HuH-7.5 (cell line): ENCODE data around the gene GAS7.
"Not testable (repeated sequence)": the region's sequence is repeated elsewhere in the genome, so short reads cannot be mapped to it uniquely, and the experiment has no call there.

Experiments
- DNase-seq: peaks from one replicate; pipeline ENCODE4 v3.0.0; 2011; ENCODE audit warnings: low spot score

GAS7 gene

DNA sequence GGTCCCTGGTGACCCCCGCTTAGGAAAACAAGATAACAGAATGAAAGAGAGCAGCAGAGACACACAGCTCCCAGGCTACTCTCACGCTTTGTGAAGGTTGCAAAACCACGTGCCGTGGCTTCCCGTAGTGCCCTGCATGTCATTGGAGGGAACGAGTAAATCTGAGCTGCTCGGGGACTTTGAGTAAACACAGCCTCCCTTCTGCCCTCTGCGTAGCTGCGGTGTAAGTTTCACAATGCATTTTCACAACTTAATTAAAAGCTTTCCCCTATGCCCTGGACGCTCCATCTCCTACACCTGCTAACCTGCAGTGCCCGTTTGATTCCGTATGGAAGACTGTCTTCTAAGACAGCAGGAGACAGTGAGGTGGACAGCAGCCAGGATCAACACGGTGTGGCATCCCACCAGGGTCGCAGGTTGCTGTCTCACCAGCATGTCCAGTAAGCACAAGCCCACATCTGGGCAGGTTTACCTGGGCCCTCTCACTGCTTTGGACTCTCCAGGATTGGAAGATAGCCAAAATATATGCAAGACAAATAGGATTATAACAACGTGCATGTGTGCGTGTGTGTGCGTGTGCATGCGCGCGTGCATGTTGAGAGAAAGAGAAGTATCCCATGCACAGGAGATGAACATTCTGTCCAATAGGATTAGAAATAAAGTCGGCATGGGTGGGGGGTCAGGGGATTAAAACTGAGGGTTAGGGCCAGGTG lies 177.0 kb downstream of the GAS7 start:
- no peak for DNase-seq

DNA sequence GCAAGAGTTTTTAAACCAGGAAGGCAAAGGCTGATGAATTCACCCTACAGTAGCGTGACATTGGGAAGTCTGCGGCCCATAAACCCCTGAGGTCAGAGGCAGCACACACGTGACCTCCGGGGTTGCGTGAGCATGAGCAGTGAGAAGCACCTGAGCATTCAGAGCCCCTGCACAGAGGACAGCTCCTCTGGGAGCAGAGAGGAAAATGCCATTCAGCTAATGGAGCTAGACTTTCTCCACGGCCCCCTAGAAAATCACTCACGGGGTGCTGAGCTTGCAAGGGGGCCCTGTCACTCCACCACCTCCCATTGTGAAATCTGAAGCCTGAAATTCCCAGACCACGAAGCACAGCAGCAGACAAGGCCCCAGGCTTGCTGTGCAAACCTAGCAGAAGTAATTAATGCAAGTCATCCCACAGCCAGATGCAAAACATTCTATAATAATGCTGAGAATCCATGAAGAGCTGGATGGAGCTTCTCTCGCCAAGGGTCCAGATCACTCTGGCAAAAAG lies 178.4 kb downstream of the GAS7 start:
- no peak for DNase-seq

DNA sequence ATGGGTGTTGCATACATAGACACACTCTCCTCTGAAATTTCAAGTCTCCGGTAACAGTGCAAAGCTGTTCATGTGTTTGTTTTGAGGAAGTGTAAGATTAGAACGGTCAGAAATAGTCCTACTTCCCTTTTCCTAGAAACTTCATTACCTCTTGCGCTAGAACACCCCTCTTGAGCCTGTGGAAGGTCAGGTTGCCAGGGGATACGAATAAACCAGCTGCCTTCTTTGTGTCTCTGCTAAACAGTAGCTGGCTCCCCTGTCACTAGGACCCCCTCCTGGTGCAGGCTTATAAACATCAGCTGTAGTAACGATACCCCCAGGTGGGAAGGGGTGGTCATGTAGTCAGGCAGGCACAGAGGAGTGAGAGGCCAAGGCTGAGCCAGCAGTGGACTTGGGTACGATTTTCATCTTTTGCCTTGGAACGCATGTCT lies 179.9 kb downstream of the GAS7 start:
- DNase-seq = no peak

DNA sequence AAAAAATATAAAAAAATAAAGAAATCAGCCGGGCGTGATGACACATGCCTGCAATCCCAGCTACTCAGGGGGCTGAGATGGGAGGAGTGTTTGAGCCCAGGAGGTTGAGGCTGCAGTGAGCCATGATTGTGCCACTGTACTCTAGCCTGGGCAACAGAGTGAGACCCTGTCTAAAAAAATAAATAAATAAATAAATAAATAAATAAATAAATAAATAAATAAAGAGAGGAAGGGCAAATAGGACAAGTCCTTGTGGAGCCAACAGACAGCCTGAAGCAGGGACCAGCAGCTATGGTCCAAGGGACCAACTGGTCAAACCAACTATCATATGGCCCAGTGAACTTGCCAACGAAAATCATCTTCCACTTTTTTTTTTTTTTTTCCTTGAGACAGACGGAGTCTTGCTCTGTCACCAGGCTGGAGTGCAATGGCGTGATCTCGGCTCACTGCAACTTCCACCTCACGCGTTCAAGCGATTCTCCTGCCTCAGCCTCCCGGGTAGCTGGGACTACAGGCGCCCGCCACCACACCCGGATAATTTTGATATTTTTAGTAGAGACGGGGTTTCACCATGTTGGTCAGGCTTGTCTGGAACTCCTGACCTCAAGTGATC lies 181.3 kb downstream of the GAS7 start:
- DNase-seq = not testable (repeated sequence)

DNA sequence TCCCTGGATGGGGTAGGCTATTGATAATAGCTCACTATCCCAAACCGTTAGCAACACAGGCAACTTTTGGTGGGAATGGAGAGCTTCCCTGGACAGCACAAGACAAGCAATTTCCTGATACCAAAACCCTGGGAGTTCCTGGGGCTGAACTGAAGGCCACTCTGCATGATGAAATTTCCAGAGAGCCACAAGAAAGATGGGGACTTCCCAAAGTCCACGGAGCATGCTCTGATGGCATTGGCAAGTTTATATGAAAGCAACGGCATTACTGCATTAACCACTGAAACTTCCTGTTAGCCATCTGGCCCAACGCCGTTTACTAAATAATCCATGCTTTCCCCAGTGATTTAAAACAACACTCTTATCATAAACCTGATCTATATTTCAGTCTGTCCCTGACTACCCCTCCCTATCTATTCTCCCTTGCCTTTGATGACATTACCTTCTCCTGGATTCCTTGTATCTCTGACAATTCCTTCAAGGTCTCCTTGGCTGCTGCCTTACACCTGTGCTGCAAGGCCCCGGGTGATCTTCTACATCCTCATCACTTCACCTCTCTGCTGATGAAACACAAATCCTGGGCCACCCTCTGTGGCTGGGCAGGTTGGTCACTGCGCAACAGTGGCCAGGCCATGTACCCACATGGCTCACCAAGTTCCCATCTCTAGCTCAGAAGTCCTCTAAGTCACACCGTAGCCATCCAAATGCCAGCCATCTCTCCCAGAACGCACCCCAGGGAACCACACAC lies 184.9 kb downstream of the GAS7 start:
- no peak for DNase-seq

DNA sequence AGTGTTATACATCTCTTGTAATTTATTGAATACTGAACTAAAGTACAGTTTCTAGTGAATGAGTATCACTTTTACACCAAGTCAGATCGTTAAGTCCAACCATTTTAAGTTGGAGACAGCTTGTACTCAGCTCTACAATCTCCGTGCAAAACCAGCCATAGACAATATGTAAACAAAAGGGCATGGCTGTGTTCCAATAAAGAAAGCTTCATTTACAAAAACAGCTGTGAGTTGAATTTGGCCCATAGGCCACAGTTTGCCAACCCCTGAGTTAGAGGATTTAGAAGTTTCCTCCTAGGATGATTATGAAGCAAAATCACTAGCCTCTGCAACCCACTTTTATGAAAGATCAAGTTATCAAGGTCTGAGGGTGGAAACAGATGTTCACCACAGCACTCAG lies 187.7 kb downstream of the GAS7 start:
- DNase-seq = no peak

DNA sequence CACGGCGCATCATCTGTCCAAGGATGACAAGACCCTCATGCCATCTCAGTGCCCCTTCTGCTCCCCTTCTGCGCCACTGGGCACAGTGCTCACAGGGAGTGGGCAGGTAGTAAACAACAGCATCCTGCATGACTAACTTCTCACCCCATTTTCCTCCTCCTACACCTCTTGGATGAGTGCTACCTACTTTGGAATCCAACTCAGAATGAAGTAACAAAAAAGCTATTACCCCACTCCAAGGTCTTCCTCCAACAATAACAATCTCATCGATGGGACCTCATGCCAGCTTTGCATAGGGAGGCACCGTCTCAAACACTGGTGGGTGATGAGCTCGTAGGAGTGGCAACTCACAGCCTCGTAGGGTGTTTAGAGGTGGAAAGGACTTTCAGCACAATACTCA lies 194.7 kb downstream of the GAS7 start:
- no peak for DNase-seq

DNA sequence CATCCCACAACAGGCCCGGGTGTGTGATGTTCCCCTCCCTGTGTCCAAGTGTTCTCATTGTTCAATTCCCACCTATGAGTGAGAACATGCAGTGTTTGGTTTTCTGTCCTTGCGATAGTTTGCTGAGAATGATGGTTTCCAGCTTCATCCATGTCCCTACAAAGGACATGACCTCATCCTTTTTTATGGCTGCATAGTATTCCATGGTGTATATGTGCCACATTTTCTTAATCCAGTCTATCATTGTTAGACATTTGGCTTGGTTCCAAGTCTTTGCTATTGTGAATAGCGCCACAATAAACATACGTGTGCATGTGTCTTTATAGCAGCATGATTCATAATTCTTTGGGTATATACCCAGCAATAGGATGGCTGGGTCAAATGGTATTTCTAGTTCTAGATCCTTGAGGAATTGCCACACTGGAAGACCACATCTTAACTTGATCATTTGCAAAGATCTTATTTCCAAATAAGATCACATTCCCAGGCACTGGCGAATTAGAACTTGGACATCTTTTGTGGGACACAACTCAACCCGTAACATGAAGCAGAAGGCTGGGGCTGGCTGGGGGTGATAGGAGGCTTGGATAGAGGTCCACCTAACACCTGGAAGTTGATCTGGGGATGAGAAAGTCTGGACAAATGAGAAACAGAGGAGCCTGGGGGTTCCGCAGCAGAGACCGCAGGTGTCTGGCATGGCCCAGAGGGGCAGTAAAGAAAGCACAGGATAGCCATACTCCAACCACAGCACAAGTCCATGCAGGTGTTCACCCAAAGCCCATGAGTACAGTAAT lies 195.6 kb downstream of the GAS7 start:
- not testable (repeated sequence) for DNase-seq

DNA sequence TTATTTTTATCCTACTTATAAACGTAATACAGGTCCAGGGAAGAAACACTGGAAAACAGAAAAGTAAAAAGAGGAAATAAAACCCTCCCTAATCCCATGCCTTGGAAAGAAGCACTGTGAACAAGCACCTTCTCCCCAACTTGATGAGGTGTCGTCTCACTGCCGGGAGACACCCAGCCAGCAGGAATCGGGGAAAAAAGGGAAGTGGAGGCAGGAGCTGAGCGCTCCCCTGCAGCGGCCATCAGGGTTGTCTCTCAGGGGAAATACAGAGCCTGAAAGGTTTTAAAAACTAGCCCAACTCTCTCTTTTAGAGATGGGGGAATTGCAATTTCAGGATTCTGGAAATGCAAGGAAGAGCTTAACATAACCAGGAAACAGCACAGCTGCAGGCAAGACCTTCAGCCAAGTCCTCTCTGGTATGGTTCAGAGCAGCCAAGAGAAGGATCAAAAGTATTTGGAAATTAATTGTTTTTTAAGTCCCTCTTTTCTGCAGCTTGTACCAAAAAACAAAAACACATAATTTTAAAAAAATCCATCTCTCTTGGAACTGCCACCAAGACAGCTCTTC lies 197.0 kb downstream of the GAS7 start:
- DNase-seq = no peak

DNA sequence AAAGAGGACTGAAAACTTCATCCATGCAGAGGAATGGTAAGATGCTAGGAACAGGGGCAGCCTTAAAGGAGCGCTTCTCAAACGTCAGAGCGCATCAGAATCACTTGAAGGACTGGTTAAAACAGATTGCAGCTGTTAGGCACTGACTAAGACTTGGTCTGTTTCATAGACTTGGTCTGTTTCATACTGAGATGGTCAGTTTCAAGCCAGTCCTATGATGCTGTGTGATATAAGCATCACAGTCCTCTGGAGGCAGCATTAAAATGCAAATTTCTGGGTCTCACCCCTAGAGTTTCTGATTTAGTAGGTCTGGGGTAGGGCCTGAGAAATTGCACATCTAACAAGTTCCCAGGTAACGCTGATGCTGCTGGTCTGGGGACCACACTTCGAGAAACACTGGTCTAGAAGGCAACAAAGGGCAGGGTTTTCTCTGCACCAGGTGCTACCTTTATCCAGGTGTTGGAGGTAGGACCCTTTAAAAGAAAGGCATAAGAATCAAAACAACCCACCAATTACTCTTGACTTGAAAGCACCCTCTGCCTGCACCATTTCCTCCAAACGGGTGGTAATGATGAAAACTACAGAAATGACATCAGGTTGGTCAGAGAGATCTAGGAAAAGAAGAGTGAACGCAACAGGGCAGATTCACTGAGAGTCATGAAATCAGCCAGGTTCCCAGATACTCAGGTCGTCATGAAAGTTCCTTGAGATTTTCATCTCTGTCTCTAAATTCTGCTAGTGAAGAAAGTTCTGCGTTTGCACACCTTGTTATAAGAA lies 198.3 kb downstream of the GAS7 start:
- DNase-seq = no peak

DNA sequence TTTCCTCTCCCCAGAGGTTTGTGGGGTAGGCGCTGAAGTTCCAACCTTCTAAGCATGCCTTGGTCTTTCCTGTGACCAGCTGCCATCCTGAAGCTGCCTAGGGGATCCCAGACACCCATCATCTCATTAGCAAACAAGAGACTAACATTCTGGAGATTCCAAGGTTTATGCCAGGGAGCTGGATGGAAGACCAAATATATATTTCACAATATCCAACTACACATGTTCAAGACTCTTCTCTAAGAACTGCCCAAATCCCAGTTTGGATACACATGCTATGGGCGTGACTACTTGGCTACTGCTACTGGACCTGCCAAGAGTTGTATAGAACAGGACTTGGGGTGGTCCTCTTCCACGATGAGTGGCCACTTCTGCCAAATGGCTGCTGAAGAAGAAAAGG lies 200.3 kb downstream of the GAS7 start:
- DNase-seq = no peak

DNA sequence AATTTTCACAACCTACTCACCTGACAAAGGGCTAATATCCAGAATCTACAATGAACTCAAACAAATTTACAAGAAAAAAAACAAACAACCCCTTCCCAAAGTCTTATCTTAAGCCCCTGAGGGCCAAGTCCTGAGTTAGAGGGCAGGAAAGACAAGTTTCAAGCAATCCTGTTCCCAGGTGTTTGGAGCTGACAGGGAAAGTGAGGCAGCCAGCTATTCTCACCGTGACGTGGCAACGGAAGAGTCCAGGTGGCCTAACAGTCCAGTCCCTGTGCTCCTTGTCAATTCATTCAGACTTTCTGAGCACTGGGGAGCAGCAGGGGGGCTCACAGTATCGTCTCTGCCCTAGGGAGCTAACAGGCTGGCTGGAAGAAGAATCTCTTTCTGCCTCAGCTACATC lies 203.6 kb downstream of the GAS7 start:
- DNase-seq = no peak

DNA sequence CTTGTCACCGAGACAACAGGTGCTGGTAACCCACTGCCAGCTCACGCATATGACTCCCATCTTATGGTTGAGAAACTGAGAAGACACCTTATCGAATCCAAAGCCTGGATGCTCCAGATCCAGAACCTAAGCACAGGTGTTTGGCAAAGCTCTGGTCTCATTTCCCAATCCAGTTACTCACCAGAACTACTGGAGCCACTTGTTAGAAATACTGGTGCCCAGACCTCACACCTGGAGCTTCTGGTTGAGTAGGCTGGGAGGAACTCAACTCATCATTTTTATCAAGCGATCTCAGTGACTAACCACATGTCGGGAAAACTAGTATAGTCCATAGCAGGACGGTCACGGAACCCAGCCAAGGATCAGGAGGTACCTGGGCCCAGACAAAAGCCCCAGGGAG lies 206.6 kb downstream of the GAS7 start:
- no peak for DNase-seq

DNA sequence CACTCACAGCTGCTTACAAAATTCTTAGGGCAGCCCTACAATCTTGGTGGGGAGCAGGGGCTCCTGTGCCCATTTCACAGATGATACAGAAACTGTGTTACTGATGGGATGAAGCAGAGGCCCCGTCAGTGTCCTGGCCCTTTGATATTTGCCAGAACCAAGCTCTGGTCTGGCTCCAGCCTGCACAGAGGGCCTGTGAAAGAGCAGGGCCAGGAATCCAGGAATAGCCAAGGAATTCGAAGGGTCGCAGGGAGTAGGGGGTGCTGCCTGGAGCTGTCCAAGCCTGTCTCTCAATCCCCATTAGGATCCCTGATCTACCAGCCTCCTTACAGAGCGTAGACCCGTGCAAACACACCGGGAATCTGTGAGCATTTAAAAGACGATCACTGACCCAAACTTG lies 207.1 kb downstream of the GAS7 start:
- DNase-seq = no peak

DNA sequence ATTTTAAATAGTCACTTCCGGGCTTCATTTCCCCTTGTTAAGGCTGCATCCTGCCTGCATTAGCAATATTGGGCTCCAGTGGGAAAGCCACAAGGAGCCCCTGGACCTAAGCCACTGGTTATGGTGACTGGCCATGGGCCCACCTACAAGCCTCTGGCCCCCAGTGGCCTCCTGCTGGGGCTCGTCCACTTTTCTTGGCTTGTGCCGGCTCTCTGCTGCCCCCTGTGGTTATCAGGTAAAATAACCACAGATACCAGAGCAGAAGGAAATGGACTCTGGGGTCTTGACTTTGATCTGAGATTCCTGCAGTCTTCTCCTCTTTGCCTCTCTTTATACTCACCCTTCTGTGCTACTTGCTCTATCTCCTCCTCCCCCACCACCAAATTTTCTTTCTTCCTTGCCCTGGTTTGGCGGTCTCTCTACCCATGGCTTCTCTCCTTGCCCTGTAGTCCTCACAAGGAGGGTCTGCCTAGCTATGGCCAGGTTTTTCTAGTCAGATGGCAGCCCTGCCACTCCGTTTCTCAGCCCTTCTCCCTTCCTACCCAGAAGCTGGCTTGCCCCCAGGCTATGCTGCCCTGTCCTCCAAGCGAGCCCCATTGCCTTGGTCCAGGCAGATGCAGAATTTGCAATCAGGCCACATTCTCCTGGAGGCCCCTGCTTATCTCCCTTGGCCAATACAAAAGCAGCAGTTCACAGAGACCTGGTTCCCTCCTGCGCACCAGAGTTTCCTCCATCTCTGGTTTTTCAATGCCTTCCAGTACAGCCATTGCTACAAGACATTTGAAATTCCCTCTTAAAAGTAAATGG lies 210.4 kb downstream of the GAS7 start:
- peak; percentile 24 for DNase-seq

DNA sequence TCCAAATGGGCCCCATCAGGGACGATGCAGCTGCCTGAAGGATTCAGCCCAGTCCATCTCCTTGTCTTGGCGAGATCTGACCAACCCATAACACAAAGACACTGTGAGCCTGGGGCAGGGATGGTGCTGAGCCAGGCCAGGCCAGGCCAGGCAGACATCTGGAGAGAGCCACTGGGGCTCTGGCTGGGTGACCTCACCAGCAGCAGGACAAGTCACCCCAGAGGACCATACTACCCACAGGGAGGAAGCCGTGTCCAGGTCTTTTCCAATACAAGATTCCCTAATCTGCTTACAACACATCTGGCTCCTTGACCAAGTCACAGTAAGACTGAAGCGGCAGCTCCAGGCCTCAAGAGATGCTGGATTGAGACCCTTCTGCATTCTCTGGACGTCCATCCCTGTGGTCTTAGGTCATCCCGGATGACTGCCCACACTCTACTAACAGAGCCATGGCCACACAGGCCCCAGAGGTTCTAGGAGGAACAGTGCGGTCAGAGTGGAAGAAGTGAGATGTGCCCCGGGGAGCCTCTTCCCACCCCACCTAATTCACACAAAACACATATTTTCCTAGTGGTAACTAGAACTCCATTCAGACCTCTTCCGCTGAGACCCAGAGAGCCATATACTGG lies 211.5 kb downstream of the GAS7 start:
- no peak for DNase-seq

DNA sequence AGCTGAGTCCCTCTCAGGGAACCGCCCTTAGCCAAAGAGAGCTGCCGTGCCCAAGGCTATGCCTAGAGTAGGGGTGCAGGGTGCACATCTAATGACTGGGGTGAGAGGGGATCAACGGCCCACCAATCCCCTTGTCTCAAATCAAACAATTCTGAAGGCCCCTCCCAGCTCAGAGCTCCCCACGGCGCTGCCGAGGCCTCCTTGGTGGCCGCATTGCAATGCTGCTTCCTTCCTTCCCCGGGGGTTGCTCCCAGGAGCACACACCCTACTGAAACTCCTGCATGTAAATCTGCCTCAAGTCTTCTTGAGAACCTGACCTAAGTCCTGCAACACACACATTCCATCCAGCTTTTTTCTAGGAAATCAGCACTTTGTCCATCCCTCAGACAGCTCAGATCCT lies 212.8 kb downstream of the GAS7 start:
- no peak for DNase-seq

DNA sequence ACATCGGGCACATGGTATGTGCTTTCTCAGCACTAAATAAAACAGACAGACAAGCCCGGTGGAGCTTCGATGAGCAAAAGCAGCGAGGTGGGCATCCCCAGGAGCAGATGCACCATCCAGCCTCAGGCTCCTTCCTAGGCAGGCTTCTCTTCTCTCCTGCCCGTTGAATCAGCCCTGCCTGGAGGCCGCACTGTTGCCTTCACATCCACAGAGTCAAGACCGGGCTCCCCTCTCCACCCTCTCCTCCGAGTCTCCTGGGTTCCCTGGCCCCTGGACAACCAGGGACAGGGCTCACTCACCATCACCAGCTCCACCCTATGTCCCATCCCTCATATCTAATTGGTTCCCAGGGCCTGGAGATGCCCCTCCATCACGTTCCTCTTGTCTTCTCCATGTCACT lies 213.6 kb downstream of the GAS7 start:
- no peak for DNase-seq

DNA sequence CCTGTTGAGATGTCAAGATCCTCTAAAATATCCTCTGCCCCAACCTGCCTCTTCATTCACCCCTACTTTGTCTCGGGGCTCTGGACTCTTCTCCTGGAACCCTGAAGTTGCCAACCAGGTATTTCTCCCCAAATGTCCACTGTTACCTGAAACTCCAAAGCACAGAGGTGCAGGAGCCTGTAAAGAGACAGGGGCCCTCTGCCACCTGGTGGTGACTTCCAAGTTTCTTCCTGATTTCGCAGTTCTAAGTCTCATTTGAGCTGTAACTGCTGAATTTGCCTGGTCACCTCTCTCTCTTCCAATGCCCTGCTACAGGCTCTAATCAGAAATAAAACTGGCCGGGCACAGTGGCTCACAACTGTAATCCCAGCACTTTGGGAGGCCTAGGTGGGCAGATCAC lies 216.2 kb downstream of the GAS7 start:
- DNase-seq = no peak
